HL-60 (cell line): Measurements from ENCODE around the gene C13orf42.

Source experiments
- POLR2AphosphoS5 ChIP-seq: IDR thresholded peaks from 2 replicates; pipeline ENCODE4 v1.6.1; 2012; ENCODE audit warnings: low read depth
- TF ChIP-seq, protein P1 (sequence below): IDR thresholded peaks from one replicate; pipeline ENCODE4 v1.5.1; 2011; ENCODE audit warnings: low read length, control low read depth, inconsistent platforms; ENCODE audit not compliant: insufficient read depth

DNA sequence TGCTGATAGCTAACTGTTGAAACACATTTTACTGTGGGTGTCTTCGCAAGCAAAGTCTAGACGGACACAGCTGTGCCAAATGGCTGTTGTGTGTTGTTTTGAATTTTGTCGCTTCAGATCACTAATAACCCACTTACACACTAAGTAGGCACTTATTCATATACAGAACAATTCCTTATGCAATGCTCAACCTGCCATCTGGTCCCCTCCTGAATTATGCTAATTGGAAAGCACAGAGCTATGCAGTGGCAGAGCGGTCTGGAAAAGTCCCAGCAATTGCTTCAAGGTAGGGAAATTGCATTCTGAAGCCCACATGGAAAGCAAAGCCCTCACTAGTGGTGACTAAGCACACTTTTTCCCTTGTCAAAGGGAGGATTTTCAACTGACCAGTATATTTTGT, 69.9 kb downstream of the C13orf42 start:
- TF ChIP-seq, protein P1, sequence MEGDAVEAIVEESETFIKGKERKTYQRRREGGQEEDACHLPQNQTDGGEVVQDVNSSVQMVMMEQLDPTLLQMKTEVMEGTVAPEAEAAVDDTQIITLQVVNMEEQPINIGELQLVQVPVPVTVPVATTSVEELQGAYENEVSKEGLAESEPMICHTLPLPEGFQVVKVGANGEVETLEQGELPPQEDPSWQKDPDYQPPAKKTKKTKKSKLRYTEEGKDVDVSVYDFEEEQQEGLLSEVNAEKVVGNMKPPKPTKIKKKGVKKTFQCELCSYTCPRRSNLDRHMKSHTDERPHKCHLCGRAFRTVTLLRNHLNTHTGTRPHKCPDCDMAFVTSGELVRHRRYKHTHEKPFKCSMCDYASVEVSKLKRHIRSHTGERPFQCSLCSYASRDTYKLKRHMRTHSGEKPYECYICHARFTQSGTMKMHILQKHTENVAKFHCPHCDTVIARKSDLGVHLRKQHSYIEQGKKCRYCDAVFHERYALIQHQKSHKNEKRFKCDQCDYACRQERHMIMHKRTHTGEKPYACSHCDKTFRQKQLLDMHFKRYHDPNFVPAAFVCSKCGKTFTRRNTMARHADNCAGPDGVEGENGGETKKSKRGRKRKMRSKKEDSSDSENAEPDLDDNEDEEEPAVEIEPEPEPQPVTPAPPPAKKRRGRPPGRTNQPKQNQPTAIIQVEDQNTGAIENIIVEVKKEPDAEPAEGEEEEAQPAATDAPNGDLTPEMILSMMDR: no peak
- no peak for TF ChIP-seq POLR2AphosphoS5
